ENCODE results near the gene MYO3B.
"Not testable (repeated sequence)": the region's sequence is repeated elsewhere in the genome, so short reads cannot be mapped to it uniquely, and the experiment has no call there.

The MYO3B gene

DNA sequence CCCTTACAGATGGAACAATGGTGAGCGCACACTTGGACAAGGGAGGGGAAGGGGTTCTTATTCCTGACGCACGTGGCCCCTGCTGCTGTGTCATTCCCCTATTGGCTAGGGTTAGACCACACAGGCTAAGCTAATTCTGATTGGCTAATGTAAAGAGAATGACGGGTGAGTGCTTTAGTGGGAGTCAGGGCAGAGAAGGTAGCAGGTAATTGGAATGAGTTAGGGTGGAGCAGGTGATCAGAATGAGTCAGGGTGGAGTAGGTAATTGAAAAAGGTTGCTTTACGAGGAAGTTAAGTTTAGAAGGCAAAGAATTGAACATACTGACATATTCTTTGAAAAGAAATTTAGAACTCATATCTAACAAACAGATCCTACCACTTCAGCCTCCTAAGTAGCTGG is 256.4 kb downstream of the MYO3B start:
- not testable (repeated sequence) for DNase-seq

- DNase-seq: no peak
Observed at GRCh38 chr2:170434900-170435621, 257.1 kb downstream of the MYO3B start.

DNA sequence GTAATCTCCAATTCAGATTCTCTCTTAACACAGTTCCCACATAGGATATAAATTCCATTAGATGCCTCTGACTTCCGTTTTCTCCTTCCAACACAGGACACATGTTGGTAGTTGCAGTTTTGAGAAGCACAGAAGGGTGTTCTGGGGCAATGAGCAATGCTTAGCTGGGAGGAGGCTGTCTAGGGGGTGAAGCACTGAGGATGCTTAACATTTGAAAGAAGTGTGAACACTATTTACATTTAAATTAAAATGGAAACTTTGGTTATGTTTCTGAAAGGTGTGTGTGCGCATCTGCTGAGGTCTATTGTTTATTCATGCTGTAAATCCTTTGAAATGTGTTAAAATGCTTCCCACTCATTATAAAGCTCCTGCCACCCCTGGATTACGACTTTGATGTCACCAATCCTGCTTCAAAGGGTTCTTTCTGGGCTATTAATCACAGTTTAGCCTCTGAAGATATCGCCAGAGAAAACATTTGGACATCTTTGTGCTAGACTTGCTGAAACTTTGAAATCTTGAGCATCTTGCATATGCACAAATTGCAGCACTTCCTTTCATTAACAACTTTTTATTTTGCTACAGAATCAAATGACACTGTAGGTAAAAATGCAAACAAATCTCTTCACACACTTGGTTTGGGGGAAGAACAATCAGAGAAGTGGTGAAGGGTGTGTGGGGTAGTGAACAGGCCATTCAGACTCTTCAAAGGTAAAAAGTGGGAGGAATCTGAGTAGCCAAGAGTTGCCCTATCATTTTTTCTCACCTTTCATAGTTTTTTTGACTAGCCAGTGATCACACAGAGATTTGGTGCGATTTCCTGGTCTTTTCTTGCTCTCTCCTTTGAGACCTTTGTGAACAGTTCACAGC is 258.4 kb downstream of the MYO3B start:
- DNase-seq: no peak

- DNase-seq: no peak
Observed at GRCh38 chr2:170446078-170446477, 268.1 kb downstream of the MYO3B start.

GRCh38 chr2:170449034-170449433 is 271.1 kb downstream of the MYO3B start:
- DNase-seq: no peak

GRCh38 chr2:170454471-170455372 is 276.8 kb downstream of the MYO3B start:
- no peak for DNase-seq

DNA sequence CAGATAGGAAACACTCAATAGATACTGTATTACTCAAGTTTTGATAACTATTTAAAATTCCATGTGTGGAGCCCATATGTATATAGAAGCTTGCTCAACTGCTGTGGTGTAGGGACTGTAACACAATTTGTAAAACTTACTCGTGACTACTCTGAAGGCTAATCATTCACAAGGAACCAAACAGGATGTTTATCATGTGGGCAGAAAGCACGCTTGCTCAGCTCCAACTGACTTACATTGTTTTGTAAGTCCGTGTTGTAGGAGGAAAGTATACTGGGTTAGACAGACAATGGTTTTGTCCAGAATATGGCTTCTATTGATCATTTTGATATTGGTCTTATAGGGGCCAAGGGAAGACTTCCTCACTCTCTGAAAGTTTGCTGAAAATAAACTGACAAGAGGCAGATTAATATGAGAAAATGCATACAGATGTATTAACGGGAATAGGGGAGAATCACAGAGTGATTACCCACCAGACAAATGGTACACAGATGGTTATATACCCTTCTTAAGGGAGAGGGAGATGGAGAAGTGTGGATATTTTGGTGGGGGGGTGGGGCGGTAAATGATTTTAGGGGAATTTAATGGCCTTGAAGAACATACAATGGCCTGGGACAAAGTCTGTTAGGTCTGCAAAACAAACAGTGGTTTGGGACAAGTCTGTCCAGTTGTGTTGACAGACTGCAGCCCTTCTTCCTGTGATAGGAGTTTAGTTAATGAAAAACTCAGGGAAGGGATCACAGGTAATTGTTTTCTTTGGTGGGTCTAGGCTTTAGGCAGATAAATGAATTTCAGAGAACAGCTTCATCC is 277.9 kb downstream of the MYO3B start:
- no peak for DNase-seq

GRCh38 chr2:170456914-170457313 is 279.0 kb downstream of the MYO3B start:
- no peak for DNase-seq

DNA sequence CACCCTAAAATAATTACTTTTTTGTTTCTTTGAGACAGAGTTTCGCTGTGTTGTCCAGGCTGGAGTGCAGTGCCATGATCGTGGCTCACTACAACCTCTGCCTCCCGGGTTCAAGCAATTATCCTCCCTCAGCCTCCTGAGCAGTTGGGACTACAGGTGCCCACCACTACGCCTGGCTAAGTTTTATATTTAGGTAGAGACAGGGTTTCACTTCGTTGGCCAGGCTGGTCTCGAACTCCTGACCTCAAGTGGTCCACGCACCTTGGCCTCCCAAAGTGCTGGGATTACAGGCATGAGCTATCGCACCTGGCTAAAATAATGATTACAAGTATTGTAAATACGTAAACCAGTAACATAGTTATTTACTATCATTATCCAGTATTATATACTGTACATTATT is 279.8 kb downstream of the MYO3B start:
- DNase-seq: no peak

DNA sequence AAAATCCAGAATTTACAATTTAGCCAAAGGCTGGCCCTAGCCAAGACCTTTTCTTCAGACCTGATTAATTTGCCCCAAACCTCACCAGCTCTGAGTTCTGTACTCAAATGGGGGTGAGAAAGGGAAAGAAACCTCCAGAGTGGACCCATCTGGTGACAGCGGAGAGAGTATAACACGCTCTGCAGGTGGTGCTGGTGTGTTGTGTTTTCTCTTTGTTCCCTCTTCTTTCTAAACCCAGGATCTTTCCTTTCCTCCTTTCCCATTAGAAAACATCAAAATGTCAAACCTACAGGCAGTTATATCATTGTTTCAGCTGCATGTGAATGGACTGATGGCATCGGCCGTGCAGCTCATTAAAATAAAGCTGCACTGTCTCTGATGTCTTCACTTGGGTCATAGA is 283.9 kb downstream of the MYO3B start:
- no peak for DNase-seq

DNA sequence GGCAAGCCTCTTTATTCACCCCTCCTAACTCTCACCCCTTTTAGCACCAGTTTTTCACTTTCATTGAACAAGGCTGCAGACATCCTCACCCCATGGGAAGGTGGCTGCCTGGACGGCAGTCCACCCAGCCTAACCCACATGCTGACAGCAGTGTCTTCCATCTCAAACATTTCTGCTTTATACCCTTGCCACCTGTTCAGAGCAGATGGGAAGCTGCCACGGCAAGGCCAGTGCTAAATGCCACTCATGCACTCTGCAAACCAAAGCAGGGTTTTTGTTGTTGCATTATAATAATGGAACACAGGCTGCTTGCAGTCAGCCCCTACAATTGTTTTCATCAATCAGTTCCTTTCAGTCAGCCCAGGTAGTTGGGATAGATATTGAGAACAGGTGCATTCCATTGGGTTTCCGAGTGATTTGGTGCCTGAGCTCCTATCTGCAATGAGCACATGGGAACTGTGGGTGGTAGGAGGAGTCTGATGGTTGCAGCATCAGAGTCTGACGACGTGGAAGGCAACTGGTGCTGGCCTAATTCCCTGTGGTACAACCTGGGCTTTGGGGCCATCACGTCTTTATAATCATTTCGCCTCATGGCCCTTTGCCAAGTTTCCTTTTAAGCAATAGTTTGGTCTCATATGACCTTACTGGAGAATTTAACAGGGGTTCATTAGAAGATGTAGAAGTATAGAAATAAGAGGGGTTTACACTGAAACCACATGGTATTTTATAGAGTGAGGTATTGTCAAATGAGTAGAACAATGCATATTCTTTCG is 284.7 kb downstream of the MYO3B start:
- DNase-seq: no peak

DNA sequence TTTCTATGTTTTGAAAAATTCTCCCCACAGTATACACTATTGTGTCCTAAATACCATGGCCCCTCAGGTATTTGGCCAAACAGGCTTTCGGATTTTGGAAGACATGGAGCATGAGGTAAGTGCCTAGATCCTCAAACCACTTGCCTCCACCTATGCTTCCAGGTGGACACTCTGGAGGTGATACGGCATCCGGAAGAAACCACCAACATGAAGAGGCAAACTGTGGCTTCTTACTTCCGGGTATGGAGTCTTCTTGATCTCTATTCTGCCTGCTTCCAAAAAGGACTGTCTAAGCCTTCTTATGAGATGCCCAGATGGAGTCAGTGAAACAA is 285.2 kb downstream of the MYO3B start:
- DNase-seq: no peak

DNA sequence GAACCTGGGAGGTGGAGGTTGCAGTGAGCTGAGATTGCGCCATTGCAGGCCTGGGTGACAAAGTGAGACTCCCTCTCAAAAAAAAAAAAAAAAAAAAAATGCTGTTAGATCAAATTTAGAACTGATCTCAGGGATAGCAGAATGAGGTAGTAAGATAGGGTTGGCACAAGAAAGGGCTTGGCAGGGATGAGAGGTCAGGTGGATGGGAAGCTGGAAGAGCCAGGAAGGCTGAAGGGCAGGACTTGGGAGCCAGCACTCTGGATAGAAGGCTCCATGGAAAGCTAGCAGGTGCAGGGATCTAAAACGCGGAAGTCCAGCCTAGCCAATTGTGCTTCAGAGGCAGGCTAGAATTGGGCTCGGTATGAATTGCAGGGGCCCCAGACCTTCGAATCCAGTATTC is 286.3 kb downstream of the MYO3B start:
- no peak for DNase-seq

- no peak for DNase-seq
Observed at GRCh38 chr2:170465241-170465640, 287.3 kb downstream of the MYO3B start.

GRCh38 chr2:170466632-170467031 is 288.7 kb downstream of the MYO3B start:
- no peak for DNase-seq

GRCh38 chr2:170467568-170468422 is 289.8 kb downstream of the MYO3B start:
- DNase-seq: no peak

- no peak for DNase-seq
Observed at GRCh38 chr2:170468557-170468956, 290.6 kb downstream of the MYO3B start.

GRCh38 chr2:170472498-170472897 is 294.6 kb downstream of the MYO3B start:
- DNase-seq: not testable (repeated sequence)

DNA sequence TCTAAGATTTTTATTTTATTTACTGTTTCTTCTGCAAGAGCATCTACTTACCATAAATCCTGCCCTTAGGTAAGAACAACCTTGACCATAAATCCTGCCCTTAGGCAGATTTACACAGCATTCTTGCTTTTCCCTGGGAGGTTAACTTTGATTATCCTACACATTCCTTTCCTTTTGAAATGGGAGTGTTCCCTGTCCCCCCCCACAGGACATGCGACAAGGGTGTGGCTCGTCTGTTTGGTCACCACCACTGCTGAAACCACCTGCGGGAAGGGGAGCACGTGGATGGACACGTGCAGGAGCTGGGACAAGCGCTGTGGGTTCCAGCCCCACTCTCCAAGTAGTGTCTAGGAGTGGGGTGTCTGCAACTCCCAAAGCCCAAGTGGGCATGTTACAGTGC is 297.9 kb downstream of the MYO3B start:
- no peak for DNase-seq

- DNase-seq: no peak
Observed at GRCh38 chr2:170477630-170478029, 299.7 kb downstream of the MYO3B start.

DNA sequence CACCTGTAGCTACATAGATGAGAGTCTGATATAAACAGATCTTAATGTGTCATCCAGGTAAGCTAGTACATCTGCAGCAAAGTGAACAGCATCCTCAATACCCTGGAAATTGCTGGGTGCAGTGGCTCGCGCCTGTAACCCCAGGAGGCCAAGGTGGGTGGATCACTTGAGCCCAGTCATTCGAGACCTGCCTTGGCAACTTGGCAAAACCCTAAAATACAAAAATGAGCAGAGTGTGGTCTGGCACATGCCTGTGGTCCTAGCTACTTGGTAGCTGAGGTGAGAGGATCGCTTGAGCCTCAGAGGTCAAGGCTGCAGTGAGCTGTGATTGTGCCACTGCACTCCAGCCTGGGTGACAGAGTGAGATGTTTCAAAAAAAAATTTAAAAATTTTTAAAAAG is 303.3 kb downstream of the MYO3B start:
- DNase-seq: no peak
